ENCODE results near the gene SOX30. TPM values are rescaled to one million over a fixed set of nuclear protein-coding genes. Genes with fewer than 3 reads are reported as not detected.

The SOX30 gene
- polyA plus RNA-seq, 4 donors = 0.30 to 0.76 (median 0.56) TPM

DNA sequence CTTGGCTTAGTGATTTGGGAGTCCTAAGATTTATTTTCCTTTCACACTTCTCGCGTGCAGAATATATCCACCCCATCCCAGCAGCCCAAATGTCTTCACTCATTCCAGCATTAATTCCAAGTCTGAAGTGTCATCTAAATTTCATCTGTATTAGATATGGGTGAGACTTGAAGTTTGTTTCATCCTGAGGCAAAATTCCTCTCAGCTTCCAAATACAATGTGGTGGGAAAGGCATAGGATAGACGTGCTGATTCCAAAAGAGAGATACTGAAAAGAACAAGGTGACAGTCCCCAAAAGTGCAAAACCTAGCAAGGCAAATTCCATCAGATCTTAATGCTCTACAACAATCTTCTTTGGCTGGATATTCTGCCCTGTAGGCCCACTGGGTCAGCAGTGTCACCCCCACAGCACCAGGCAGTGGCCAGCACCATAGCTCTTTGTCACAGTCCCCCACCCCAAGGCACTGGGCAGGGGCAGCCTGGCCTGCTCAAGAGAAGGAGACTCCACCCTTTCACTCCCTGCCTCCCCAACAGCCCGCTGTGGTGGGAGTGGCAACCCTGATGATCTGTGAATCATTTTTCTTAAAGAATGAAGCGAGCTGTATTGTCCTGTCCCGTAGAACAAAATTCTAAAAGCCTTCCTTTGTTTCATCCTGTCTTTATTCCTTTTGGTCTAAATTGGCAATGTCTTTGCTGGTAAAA is 74.0 kb downstream of the SOX30 start:
- DNase-seq (ENCODE audit: low read depth in 4 of 4, low spot score in 3 of 4) = no peak

DNA sequence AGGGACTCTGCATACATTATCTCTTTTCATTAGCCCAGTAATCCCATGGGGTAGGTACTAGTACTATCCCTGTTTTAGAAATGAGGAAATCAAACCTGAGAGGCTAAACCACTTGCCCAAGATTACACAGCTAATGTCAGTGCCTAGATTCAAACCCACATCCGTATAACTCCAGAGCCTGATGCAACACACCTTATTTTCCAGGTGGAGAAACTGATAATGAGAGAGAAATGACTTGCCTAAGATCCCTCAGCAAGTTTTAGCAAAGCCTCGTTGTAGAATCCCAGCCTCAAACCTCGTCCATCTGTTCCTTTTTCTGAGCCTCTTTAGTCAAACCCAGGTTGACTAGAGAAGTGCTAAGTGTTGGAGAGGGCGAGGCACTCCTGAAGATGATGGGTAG is 75.6 kb downstream of the SOX30 start:
- no peak for DNase-seq (ENCODE audit: low read depth in 4 of 4, low spot score in 3 of 4)

Other genes with a start within 250 kb of the SOX30 start
- 1 to 10 TPM in 1 of 4 donors, under 1 TPM in 3; 0.07 to 1.8 (median 0.54) TPM for gene NIPAL4, start 192.2 kb downstream of the SOX30 start, polyA plus RNA-seq (ENCODE audit: insufficient read length in 4 of 4)
- 10 to 100 TPM in 1 of 4 donors, 1 to 10 TPM in 3; 8.7 to 21.3 (median 9.3) TPM for gene ADAM19, start 76.7 kb downstream of the SOX30 start, polyA plus RNA-seq (ENCODE audit: insufficient read length in 4 of 4)
- not detected for gene C5orf52, start 19.1 kb upstream of the SOX30 start, polyA plus RNA-seq (ENCODE audit: insufficient read length in 4 of 4)
- gene THG1L, start 79.0 kb upstream of the SOX30 start, polyA plus RNA-seq (ENCODE audit: insufficient read length in 4 of 4) = 10 to 100 TPM; 22.6 to 28.0 (median 26.3) TPM
- 1 to 10 TPM; 6.6 to 8.8 (median 8.1) TPM for gene LSM11, start 91.3 kb upstream of the SOX30 start, polyA plus RNA-seq (ENCODE audit: insufficient read length in 4 of 4)
- gene CLINT1, start 206.7 kb upstream of the SOX30 start, polyA plus RNA-seq (ENCODE audit: insufficient read length in 4 of 4) = 100 to 1,000 TPM in 3 of 4 donors, 10 to 100 TPM in 1; 73.2 to 138 (median 132) TPM